Smooth muscle cell (in vitro differentiated cells): ENCODE results near the gene KCMF1. TPM values are rescaled to one million over a fixed set of nuclear protein-coding genes. Genes with fewer than 3 reads are reported as not detected.

Experiments
- polyA plus RNA-seq: library from polyadenylated mRNA; unstranded; fragments of >200 nt; fragmentation: Nextera tagmentation; extraction: Ambion mirVana; gene quantifications from 2 replicates; pipeline ENCODE4 v1.2.1, GENCODE V29; 2016
- small RNA-seq: library from RNA; depleted of rRNA; stranded (forward); fragments of <200 nt; gene quantifications from one replicate; pipeline ENCODE3, GENCODE V24; 2014
- total RNA-seq: library from RNA; depleted of rRNA; stranded (reverse); fragments of >200 nt; gene quantifications from 2 replicates; pipeline ENCODE4 v1.2.3, GENCODE V29; 2014

KCMF1 gene
- total and polyA plus RNA-seq, 2 experiments from 2014 or later: 56.5 to 65.0 TPM

Small RNAs within 50 kb of the gene (small RNA-seq; reads per million reads assigned to genes)
- gene AC078974.1: not detected

Other genes with a start within 250 kb of the KCMF1 start
- 0.31 TPM in 1 of 2 replicates, not detected in the other for gene TRABD2A, start 90.1 kb upstream of the KCMF1 start, total RNA-seq
- 0.11 and 1.1 TPM in 2 replicates for gene TRABD2A, start 90.1 kb upstream of the KCMF1 start, polyA plus RNA-seq
- gene TMSB10, start 65.5 kb upstream of the KCMF1 start, total RNA-seq: 7,008 and 8,051 TPM in 2 replicates
- gene TMSB10, start 65.5 kb upstream of the KCMF1 start, polyA plus RNA-seq: 5,467 and 5,517 TPM in 2 replicates
- 2.9 and 4.5 TPM in 2 replicates for gene TCF7L1, start 162.2 kb downstream of the KCMF1 start, total RNA-seq
- gene TCF7L1, start 162.2 kb downstream of the KCMF1 start, polyA plus RNA-seq: 15.2 and 18.2 TPM in 2 replicates